ENCODE measurements around the gene POLD4.

- TF ChIP-seq CTCF (IDR thresholded peaks at IDR 0.05) (no peak), SIN3A (IDR thresholded peaks at IDR 0.05; ENCODE audit: borderline replicate concordance, insufficient read depth, low read depth, low read length) (no peak), POLR2AphosphoS5 (IDR thresholded peaks at IDR 0.05; ENCODE audit: low read depth, low read length) (no peak; the same call in 1 of the 2 replicates)
- TF ChIP-seq, protein P1, sequence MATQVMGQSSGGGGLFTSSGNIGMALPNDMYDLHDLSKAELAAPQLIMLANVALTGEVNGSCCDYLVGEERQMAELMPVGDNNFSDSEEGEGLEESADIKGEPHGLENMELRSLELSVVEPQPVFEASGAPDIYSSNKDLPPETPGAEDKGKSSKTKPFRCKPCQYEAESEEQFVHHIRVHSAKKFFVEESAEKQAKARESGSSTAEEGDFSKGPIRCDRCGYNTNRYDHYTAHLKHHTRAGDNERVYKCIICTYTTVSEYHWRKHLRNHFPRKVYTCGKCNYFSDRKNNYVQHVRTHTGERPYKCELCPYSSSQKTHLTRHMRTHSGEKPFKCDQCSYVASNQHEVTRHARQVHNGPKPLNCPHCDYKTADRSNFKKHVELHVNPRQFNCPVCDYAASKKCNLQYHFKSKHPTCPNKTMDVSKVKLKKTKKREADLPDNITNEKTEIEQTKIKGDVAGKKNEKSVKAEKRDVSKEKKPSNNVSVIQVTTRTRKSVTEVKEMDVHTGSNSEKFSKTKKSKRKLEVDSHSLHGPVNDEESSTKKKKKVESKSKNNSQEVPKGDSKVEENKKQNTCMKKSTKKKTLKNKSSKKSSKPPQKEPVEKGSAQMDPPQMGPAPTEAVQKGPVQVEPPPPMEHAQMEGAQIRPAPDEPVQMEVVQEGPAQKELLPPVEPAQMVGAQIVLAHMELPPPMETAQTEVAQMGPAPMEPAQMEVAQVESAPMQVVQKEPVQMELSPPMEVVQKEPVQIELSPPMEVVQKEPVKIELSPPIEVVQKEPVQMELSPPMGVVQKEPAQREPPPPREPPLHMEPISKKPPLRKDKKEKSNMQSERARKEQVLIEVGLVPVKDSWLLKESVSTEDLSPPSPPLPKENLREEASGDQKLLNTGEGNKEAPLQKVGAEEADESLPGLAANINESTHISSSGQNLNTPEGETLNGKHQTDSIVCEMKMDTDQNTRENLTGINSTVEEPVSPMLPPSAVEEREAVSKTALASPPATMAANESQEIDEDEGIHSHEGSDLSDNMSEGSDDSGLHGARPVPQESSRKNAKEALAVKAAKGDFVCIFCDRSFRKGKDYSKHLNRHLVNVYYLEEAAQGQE (IDR thresholded peaks at IDR 0.05; ENCODE audit: insufficient read depth in 1 of 2, low read depth in 2 of 2, low read length in 1 of 2): no peak
These were observed 3.9 kb downstream of the POLD4 start for GRCh38 chr11:67349457-67349856.
